Esophagus mucosa (tissue), 1 donor: ENCODE measurements around the gene ATF7. TPM values are rescaled to one million over a fixed set of nuclear protein-coding genes. Genes with fewer than 3 reads are reported as not detected.
"Not testable (repeated sequence)": the region's sequence is repeated elsewhere in the genome, so short reads cannot be mapped to it uniquely, and the experiment has no call there.

Source experiments
- ATAC-seq: fragments of 200-7000 bp; cut with Tn5 transposase; one replicate; pipeline ENCODE4 v1.9.1; 2020
- total RNA-seq: library from RNA; stranded (reverse); gene quantifications from one replicate; pipeline ENCODE4 v1.2.4, GENCODE V29; 2023
- donor health status: DM: yes; HTN: yes; CAD: no.

The ATF7 gene
- total RNA-seq, 1 donor from 2014 or later: 29.7 TPM

- ATAC-seq: not testable (repeated sequence)
Observed at GRCh38 chr12:53481458-53481857, 144.7 kb downstream of the ATF7 start.

DNA sequence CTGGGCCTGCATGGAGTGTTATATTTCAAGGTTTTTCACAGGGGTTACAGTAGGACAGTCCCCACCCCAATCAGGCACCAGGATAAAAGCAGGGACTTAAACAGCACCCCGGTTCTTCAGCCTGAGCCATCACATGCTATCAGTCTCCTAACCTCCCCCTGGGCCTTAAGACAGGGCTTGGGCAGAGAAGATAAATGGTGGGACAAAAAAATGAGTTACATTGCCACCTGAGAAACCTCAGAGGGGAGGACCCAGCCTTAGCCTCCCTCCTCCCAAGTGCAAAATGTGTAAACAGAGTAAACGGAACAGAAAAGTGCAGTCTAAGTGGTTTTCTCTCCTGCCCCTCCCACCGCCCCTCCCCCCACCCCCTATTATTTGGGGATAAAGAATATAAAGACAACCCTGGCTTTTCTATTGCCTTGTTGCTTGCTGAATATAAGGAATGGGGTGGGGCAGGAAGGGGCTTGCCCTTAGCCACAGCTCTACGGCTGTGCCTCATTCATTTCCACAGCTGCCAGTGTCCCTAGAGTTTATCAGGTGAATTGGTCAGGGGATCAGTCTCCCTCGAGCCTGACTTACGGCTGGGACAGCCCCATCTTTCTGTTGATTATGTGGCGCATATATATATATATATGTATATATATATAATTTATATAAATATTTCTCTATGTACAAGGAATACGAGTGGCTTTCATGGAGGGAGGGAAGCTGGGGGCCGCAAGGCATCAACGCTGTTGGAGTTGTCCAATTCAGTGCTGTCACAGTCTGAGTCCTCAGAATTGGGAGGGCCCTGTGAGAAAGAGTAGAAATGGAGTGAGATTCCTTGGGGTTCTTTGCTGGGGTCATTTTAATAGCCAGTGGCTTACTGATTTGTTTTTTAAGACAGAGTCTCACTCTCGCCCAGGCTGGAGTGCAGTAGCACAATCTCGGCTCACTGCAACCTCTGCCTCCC lies 145.4 kb downstream of the ATF7 start:
- ATAC-seq: no peak

DNA sequence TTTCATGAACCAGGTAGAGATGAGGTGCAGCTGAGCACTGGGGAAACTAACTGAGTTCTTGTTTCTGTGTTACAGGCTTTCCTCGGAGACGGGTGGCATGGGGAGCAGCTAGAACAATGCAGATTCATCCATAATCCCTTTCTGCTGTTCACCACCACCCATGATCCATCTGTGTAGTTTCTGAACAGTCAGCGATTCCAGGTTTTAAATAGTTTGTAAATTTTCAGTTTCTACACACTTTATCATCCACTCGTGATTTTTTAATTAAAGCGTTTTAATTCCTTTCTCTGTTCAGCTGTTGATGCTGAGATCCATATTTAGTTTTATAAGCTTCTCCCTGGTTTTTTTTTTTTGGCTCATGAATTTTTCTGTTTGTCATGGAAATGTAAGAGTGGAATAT lies 146.9 kb downstream of the ATF7 start:
- no peak for ATAC-seq

GRCh38 chr12:53478865-53479264 lies 147.3 kb downstream of the ATF7 start:
- no peak for ATAC-seq

GRCh38 chr12:53476769-53477209 lies 149.4 kb downstream of the ATF7 start:
- no peak for ATAC-seq

- no peak for ATAC-seq
Observed at GRCh38 chr12:53474819-53475218, 151.4 kb downstream of the ATF7 start.

DNA sequence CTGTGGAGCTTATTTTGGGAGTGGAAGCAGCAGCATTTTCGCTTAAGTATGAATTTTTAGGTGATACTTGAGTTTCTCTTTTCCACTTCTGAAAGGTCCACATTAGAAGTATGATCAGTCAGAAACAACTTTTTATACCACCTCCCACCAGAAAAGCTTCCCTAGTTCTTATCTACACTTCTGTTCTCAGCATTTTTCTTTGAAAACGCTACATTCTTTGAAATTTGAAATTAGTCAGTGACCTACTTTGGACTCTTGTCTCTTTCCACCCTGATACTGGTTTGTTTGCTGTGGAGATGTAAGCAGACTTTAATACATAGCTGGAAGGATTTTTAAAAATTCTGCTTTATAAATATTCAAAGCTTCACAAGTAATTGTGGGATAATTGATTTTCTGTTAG lies 152.1 kb downstream of the ATF7 start:
- ATAC-seq: no peak

DNA sequence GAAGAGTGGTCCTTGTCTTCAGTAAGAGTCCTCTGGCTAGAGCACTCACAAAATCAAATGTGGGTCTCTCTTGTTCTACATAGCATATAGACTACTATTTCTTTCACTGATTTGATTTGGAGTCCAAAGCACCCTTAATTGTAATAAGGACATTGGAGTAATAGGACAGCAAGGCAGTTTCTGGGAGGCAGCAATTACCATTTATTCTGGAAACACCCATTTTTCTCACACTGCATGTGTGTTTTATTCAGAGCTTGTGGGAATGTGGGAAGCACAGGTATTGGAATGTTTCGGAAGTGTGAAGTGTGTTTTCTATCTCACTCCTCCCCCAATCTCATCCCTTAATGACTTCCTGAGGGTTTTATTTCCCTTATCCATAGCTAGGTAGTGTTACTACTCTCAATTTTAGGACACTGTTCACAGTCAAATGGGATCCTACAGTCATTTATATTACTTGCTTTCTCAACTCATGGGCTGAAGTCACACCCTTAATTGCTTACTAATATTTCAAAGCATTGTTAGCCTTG lies 154.1 kb downstream of the ATF7 start:
- ATAC-seq: no peak

- ATAC-seq: no peak
Observed at GRCh38 chr12:53468282-53468681, 157.9 kb downstream of the ATF7 start.

- no peak for ATAC-seq
Observed at GRCh38 chr12:53467880-53468279, 158.3 kb downstream of the ATF7 start.

- ATAC-seq: no peak
Observed at GRCh38 chr12:53467082-53467481, 159.1 kb downstream of the ATF7 start.

- ATAC-seq: peak; percentile 63
Observed at GRCh38 chr12:53466640-53467039, 159.5 kb downstream of the ATF7 start.

DNA sequence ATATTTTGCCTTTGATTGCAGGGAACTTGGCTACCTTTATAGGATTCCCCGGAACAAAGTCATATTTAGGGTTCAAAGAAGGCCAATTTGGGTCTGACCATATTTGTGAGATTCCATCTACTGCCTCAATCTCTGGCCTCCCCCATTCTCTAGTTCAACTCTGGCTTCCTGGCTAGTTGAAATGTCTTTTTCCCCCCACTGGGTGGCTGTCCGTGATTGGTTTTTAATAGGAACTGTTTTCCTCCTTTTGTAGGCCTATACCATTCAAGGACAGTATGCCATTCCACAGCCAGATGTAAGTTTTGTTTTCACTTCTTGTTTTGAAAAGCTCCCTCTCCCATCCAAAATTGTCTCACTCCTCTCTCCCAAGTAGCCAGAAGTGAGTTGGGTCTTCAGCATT lies 160.5 kb downstream of the ATF7 start:
- no peak for ATAC-seq

- ATAC-seq: no peak
Observed at GRCh38 chr12:53464685-53465418, 161.3 kb downstream of the ATF7 start.

DNA sequence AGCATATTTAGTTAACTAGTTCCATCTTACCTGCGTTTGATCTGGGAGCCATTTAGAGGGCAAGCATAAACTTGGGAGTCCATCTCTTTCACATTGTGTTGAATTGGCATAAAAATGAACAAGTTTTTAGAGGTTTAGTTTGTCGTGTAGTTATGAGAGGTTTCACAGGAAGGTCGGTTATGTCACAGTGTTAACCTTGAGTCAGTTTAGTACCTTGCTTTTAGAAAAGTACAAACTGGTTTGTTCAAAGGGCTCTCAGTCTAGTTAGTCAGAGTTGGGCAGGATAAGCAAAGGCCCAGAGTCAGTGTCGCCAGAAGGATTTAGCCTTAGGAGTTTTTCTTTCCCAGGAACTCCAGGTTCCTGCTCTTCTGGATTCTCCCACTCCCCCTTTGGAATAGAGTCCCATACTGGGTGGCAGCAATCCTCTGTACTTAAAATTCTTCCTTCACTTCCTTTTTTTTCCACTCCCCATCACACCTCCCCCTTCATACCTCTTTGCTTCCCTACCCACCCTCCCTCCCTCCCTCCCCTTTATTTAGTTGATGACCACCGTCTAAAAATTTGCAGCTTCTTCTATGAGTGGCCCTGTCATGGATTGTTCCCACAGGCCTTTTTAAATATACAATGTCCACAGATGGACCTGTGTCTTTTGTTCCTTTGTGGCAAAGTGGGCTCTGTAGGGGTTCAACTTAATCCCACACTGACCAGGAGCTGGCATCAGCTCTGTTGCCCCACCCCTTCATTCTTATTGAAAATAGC lies 162.2 kb downstream of the ATF7 start:
- ATAC-seq: peak; percentile 24

GRCh38 chr12:53462935-53463334 lies 163.2 kb downstream of the ATF7 start:
- ATAC-seq: no peak

DNA sequence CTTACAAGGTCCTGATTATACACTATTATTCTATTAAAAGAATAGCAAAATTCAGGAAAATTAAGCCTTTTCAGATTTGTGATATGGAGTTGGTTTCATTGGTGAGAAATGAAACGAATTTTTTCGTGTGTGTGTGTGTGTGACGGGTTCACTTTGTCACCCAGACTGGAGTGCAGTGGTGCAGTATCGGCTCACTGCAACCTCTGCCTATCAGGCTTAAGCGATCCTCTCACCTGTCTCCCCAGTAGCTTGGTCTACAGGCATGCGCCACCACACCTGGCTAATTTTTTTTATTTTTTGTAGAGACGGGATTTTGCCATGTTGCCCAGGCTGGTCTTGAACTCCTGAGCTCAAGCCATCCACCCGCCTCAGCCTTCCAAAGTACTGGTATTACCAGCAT lies 164.6 kb downstream of the ATF7 start:
- ATAC-seq: no peak

DNA sequence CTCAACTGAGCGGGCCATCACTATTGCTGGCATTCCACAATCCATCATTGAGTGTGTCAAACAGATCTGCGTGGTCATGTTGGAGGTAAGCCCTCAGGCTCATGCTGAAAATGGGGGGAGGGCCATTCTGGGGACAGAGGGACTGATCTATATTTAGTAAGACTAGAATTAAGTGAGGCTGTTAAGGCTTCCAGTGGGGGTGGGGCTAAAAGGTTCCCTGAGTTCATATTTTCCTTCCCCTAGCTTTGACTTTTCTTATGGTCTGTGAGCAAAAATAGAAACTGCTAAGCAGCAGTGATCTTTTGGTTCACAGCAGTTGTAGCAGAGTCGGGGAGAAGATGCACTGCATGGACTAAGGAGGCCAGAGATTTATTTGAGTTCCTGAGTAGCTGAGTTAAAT lies 165.1 kb downstream of the ATF7 start:
- ATAC-seq: no peak

- no peak for ATAC-seq
Observed at GRCh38 chr12:53459097-53459496, 167.1 kb downstream of the ATF7 start.
